COLO829 (cell line): ENCODE results near the gene AP3S2.
"Not testable (repeated sequence)": the region's sequence is repeated elsewhere in the genome, so short reads cannot be mapped to it uniquely, and the experiment has no call there.

Experiments
- DNase-seq: peaks from one replicate; pipeline ENCODE4 v3.0.0; 2012; ENCODE audit warnings: low spot score

The AP3S2 gene

DNA sequence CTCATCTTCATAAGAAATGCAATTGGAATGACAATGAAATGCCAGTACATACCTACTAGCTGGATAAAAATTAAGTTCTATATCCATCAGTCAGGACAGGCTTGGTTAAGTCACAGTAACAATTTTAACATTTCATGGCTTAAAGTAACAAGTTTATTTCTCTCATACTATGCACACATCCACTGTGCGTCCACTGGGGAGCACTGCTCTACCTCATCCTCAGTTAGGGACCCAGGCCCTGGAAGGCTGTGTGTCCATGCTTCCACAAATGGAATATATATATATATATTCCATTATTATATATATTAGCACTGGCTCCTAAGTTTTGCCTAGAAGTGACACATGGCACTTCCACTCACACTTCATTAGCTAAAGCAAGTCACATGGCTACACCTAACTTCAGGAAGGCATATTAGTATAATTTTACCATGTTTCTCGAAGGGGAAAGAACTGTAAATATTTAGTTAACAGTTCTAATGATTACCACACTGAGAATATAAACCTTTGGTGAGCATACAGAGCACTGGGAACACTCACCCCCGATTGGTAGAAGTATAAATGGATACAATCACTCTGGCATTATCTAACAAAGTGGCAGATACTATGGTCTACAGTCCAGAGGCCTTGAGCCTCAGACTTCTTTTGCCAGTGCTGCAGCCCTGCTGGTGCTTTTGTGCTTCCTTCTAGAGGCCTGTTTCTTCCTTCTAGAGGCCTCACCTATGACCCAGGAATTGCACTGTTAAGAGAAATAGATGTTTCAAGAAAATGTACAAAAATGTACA, 28.6 kb downstream of the AP3S2 start:
- DNase-seq = no peak

DNA sequence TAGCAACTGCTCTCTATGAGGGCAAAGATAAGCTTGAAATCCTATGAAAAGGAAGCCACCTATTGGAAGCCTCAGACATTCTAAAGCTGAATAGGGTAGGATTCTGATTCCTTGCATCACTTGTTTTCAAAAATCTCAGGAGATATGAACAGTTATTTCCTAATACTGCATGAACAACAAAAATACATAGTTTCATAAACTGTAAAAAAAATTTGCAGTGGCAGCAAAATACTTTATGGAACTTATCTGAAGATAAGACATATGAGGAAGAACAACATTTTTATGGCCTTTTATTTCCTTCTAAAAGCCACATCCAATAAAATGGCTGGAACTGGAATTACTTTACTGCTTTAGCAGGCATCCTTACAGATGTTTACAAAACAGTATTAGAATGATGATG, 29.9 kb downstream of the AP3S2 start:
- no peak for DNase-seq

DNA sequence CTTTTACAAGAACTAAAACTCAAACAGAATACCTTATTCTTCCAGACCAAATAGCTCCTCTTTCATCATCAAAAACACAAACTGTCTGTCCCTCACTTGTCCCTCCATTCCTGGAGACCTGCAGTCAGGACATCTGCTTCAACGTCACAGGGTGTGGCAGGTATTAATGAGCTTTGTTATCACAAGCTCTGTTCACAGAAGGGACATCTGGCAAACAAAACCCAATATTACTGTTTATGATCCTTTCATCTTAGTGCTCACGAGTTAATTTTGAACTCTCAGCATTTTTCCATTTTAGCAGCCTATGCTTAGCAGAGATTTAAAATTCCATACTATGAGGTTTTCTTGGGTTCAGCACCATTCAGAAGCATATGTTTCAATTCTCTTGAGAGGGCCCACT, 32.9 kb downstream of the AP3S2 start:
- DNase-seq = no peak

DNA sequence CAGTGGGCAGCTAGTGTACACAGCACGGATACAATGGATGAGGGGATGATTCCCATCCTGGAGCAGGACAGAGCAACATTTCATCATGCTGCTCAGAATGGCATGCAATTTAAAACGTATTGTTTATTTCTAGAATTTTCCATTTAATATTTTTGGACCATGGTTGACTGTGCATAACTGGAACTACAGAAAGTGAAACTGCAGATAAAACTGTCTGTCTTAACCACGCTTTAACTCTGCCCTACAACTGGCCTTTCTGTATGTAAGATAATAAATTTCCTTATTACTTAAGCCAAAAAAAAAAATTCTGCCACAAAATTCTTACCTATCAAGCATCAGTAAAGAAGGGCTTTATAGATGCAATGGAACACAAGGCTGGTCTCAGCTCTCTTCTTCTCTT, 33.4 kb downstream of the AP3S2 start:
- DNase-seq = no peak

DNA sequence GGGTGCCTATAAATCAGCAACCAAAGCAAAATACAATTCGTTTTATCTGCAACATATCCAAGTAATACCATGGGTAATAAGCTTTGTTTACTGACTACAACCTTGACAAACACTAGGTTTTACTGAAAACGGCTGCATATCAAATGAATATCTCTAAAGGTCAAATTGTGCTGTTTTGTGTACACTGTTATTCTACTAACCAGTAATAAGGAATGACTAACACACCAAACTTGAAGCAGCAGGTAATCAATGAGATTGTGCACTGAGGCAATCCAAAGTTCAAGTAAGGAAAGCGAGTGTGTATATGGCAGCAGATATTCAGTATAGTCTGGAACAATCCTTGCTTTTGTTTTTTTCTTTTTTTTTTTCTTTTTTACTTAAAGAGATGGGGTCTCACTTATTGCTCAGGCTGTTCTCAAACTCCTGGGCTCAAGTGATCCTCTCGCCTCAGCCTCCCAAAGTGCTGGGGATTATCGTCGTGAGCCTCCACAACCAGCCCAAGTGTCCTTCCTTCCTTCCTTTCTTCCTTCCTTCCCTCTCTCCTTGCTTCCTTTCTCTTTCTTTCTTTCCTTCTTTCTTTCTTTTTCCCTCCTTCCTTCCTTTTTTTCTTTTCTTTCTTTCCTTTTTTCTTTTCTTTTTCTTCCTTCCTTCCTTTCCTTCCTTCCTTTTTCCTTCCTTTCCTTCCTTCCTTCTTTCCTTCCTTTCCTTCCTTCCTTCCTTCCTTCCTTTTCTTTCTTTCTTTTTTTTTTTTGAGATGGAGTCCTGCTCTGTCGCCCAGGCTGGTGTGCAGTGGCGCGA, 34.9 kb downstream of the AP3S2 start:
- DNase-seq = no peak

DNA sequence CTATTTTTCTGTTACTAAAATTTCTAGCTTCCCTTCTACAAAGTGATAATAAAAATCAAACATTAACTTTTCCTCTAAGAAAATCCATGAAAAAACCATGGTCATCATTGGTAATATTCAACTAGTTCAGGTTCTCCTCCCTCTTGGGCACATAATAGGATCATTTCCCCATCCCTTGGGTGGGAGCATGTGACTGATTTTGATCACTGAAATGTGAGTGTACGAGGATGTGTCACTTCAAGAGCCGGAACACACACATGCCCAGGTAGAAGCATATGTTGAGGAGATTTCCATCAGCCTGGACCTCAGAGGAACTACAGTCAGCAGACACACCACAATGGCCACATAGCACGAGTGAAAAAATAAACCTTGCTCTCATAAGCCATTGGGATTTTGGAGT, 36.1 kb downstream of the AP3S2 start:
- no peak for DNase-seq

DNA sequence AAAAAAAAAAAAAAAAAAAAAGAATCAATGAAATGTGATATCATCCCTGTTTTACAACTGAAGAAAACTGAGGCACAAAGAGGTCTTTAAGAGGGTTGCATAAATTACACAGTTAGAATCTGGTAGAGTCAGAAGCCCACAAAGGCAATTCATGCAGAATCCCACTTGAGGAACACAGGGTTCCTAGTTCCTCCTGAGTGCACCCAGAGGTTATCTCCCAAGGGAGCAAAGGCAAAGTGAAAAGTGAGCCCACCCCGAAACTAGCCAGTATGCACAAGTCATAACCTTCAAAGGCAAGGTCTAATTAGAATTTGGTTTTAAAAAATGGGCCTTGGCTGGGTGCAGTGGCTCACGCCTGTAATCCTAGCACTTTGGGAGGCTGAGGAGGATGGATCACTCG, 37.8 kb downstream of the AP3S2 start:
- DNase-seq = peak; percentile 86

DNA sequence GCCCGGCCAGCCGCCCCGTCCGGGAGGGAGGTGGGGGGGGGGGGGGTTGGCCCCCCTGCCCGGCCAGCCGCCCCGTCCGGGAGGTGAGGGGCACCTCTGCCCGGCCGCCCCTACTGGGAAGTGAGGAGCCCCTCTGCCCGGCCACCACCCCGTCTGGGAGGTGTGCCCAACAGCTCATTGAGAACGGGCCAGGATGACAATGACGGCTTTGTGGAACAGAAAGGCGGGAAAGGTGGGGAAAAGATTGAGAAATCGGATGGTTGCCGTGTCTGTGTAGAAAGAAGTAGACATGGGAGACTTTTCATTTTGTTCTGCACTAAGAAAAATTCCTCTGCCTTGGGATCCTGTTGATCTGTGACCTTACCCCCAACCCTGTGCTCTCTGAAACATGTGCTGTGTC, 38.9 kb downstream of the AP3S2 start:
- not testable (repeated sequence) for DNase-seq

DNA sequence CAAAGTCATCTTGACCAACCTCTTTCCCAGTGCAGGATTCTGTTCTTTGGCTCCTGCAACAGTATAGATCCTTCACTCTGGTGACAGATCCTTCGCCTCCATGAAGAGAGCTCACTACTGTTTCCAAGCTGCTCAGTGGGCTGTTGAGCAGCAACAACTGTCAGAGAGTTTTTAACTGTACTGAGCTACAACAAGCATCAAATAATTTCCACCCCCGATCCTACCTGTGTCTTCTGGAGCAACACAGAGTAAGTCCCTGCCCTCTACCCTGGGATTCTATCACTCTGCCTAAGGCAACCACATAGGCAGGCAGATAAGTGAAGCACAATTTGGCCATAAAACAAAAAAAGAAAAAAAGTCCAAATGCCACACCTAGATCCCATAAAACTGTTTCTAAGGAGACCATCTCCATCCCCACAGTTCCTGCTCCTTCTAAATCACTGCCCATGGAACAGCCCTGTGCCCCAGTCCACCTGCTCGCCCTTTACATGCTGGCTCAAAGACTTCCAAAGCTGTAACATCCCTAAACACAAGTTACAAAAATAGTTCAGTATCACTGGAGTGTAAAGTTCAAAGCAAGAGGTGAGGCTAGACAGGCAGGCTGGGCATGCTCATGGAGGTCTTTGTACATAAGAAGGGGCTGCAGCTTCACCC, 41.3 kb downstream of the AP3S2 start:
- no peak for DNase-seq

DNA sequence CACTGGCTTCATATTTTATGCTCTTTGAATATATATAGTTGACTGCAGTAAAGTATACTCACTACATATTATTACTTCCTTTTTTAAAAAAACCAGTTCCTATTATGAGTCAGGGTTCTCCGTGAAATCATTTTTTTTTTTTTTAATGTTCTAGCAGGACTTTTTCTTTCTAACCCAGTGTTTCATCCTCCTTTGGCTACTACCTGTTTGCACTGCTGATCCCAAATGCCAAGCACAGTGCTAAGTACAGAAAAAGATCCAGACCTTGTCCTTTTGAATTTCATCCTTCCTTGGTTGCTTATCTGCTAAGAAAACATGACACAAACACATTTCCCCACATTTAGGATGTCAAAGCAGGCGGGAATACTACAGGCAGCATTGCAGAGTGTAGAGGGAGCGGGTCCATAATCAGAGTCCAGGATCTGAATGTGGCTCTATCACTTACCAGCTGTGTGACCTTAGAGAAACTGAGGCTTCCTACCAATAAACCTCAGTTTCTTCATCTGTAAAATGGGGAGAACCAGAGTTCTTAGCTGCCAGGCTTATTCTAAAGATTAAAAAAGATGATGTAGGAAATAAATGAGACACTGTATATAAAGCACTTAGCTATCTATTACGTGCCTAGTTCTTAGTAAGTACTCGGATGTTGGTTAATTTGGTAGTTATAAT, 42.0 kb downstream of the AP3S2 start:
- DNase-seq = no peak

DNA sequence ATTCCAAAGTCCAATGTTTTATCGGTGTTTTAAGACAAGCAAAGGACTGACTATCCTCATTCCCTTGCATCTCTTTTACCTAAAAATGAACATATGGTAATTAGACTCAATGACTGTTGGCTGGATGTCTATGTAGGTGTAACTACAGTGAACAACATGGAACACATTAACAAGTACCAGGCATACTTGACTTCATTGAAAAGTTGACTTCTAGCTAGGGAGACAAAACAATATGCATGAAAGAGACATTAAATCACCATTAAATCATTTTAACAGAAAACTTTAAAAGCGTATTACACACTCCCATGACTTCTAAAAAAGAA, 44.9 kb downstream of the AP3S2 start:
- no peak for DNase-seq

DNA sequence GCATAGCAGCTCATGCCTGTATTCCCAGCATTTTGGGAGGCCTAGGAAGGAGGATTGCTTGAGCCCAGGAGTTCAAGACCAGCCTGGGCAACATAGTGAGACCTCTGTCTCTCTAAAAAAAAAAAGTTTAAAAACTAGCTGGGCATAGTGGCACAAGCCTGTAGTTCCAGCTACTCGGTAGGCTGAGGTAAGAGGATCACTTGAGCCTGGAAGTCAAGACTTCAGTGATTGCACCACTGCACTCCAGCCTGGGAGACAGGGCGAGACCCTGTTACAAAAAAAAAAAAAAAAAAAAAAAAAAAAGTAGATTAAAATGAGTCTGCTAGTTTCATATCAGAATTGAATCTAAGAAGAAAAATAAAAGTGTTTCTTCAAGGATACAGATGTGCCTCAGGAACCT, 46.7 kb downstream of the AP3S2 start:
- DNase-seq = no peak

DNA sequence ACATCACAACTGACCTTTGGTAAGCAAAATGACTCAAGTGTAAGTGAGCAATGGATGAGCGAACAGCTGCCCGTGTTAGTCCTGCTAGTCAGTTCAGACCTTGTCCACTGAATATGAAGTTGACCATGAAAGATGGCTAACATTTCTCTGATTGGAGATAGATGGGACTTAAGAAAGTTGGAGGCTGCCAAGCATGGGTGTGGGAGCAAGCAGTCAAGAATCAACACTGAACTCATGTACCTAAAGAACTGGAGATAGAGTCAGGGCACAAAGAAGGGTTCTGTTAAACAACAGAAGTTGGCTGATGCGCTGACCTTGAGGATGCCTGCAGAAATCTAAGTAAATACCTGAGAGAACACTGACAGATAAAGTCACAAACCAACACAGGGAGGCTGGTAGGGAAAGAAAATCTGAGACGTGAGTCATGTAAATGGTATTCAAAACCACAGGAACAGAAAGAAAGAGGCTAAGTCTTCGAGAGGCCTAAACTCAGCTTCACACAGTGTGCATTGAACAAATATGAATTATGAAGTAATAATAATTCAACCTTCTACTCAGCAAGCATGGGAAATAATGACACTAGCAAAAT, 48.4 kb downstream of the AP3S2 start:
- DNase-seq = peak; percentile 89

DNA sequence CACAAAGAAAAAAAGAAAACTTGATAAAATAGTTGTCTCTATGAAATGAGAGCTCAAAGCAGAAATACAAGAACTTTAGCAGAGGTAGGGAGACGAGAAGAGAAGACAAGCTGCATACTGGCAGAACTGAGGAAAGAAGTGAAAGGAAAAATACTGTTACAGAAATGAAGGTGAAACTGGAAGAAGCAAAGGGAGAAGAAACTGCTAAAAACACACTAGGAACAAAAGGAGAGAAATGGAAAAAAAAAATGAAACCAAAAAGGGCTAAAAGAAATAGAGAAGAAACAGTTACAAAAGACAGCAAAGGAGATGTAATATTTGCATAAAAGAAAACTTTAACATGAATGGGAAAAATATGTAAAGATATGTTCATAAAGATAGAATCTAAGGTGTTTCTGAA, 51.8 kb downstream of the AP3S2 start:
- no peak for DNase-seq

DNA sequence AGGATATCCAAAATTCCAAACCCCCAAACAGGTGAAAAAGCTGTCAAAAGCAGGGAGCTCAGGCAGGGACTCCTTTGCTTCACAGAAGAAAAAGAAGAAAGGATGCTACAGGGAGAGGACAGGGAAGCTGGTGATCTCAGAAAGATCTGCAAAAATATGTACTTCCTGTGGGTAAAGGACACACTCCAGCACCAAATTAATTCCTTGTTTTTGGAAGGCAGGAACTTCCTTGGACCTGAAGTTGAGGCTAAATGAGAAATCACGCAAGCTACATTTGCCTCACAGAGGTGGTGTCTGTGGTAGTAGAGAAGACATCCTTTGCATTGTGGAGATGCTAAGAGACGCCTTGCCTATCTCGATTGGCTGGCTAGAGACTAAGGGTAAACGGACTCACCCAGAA, 52.5 kb downstream of the AP3S2 start:
- no peak for DNase-seq

DNA sequence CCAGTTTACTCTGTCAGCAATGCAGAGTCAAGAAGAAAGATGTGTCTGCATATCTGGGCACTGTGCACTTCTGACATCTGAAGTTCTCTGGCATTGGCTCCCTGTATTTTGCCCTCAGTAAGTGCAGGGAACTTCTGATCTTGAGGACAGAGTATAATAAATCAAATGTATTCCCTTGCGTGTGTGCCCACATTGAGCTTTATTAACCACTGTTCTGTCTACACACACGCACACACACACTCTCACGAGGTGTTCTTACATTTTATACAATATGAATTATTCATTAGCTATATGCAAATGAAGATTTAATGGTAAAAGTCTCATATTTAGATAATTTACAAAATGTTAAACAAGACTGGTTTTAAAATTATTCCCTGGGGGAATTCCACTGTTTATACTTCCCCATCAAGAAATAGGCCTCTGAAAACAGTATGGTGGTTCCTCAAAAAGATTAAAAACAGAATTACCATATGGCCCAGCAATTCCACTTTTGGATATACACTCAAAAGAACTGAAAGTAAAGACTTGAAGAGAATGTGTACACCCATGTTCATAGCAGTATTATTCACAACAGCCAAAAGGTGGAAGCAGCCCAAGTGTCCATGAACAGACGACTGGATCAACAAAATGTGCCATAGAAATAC, 54.5 kb downstream of the AP3S2 start:
- DNase-seq = no peak

DNA sequence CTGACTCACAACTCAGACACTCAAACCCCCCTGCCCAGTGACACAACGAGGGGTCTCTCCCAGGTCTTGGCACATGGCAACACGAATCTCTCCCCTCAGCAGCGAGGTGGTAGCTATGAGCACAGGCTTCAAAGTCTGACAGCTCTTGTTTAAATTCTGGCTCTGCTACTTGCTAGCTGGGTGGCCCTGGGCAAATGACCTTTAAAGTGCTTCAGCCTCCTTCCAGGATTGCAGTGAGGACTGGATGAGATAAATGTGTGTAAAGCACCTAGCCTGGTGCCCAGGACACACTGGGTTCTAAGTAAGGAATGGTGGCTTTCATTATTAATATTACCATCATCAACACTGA, 56.0 kb downstream of the AP3S2 start:
- no peak for DNase-seq

DNA sequence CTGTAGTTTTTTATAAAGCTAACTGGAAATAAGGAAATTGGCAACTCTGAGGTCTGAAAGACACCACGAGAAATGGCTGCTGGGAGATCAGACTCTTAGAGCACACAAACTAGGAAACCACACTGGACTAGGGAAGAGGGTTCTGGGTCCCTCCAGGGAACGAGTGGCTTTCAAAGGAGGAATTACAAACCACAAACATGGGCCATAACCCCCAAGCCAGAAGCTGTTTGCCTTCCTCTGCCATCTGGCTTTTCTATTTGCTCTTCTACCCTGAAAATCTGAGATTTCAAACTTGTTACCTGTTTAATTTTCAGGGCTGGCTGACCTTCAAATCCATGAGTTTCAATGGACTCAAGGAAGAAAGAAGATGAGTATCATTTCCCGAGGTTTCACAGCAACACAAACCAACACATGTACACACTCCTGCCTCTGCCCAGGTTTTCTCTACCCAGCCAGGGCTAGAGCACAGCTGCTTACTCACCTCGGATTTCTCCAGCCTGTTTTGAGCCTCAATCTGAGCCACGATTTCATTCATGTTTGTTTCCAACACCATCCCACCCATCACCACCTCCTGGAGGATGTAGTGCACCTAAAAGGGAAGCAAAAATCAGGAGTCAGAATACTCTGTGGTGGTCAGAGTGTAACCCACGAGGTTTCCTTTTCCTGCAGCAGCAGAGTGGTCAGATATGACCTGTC, 56.5 kb downstream of the AP3S2 start:
- no peak for DNase-seq

DNA sequence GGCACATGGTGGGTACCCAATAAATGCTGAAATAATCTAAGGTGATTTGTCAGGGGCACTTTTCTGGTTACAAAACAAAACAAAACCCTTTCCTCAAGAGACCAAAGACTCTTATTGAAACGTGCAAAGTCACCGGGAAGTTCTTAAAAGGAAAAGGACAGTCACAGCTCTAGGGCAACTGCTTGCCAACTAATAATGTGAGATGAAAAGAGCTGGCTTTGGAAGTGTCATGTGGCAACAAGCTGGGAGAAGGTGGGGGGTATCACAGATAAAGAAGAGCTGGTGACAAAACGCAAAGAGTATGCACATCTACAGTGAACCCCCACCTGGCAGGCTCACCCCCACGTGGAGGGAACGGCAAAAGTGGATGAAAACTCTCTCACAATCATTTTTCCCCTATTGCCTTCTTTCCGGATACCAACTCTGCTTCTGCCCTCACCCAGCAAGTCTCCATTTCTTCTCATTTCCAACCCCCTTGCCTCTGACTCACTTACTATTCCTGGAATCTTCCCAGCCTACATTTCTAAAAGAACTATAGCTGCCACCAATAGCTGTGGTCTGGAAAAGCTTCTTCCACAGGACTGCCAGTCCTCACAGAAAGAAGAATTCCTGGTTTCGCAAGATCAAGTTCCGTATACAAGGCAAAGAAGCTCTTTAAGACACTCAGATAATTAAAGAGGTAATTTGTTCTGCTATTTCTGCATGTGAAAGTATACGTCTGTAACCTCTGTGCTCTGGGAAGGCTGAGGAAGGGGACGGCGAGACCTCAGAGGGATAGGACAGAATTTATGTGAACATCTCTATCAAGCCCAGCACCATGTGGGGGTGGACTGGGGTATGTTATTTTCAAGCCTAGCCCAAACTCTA, 57.3 kb downstream of the AP3S2 start:
- DNase-seq = peak; percentile 88

DNA sequence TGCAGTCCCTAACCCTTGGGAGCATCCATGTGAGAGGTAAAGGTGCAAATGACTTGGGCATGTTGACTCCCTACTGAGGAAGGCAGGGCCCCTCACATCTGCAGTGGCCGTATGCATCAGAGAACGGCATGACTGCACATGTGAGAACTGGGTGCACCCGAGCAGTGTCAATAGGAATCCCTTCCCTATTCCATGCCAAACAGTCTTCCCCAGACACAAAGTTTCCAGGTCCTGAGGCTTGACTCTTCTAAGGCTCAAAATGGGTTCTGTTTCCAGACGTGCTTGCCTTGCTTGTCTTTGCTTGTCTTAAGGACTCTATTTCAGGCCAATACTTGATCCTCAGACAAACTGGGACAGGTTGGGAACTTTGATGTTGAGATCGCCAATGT, 58.6 kb downstream of the AP3S2 start:
- no peak for DNase-seq
